Measurements from ENCODE around the gene SPSB2. TPM values are rescaled to one million over a fixed set of nuclear protein-coding genes. Genes with fewer than 3 reads are reported as not detected.
"Not testable (repeated sequence)": the region's sequence is repeated elsewhere in the genome, so short reads cannot be mapped to it uniquely, and the experiment has no call there.

The SPSB2 gene
- total RNA-seq, 1 donor from 2014 or later: 4.6 TPM

DNA sequence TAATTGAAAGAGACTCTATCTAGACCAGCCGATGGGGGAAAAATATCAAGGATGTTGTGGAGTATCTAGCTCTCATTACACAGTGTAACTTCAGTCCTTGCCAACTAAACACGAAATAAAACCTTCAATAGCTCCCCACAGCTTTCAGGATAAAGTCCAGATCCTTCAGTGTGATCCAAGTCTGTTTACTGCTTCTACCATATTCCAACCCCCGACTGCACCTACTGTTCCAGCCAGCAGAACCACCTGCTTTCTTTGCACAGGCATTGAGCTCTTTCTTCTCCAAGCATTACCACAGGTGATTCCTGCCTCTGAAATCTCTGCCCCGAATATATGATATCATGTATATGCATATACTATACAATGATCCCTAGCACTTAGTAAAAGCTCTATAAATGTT, 29.3 kb upstream of the SPSB2 start:
- no peak for DNase-seq (ENCODE audit: low spot score)

DNA sequence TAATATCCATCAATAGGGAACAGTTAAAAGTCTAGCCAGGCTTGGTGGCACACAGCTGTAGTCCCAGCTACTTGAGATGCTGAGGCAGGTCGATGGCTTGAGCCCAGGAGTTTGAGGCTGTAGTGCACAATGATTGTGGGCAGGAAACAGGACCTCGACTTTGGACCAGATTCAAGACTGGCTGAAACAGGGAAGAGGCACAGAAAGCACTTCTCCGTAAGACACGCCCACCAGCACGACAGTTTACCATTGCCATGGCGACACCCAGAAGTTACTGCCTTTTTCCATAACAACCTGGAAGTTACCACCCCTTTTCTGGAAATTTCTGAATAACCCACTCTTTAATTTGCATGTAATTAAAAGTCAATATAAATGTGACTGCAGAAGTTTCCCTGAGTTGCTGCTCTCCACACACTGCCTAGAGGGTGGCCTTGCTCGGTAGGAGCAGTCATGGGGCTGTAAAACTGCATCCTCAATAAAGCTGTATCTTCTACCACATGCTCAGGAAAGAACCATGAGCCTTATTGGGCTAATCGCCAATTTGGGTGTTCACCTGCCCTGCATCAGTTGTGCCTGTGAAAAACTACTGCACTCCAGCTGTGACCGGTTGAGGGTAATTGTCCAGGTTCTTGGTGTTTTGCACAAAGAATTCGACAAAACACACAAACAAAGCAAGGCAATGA, 26.9 kb upstream of the SPSB2 start:
- DNase-seq (ENCODE audit: low spot score): no peak

GRCh38 chr12:6899427-6899826, 26.3 kb upstream of the SPSB2 start:
- DNase-seq (ENCODE audit: low spot score): no peak

DNA sequence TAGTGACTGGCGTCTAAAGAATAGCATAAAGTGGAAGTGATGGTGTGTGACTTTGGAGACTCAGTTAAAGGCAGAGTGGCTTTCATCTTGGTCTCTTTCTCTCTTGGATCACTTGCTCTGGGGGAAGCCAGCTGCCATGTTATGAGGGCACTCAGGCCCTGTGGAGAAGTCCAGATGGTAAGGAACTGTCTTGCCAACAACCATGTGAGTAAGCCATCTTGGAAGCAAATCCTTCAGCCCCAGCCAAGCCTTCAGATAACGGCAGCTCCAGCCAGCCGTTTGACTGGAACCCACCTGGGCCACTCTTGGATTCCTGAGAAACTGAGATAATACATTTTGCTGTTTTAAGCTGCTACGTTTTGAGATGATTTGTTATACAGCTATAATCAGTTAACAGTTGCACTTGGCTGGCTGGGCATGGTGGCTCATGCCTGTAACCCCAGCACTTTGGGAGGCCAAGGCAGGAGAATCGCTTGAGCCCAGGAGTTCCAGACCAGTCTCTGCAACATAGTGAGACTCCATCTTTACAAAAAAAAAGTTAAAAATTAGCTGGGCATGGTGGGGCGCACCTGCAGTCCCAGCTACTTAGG, 23.8 kb upstream of the SPSB2 start:
- DNase-seq (ENCODE audit: low spot score): no peak

GRCh38 chr12:6894321-6894720, 21.2 kb upstream of the SPSB2 start:
- DNase-seq (ENCODE audit: low spot score): no peak

GRCh38 chr12:6892683-6893082, 19.6 kb upstream of the SPSB2 start:
- not testable (repeated sequence) for DNase-seq (ENCODE audit: low spot score)

- no peak for DNase-seq (ENCODE audit: low spot score)
Observed at GRCh38 chr12:6891646-6892001, 18.5 kb upstream of the SPSB2 start.

DNA sequence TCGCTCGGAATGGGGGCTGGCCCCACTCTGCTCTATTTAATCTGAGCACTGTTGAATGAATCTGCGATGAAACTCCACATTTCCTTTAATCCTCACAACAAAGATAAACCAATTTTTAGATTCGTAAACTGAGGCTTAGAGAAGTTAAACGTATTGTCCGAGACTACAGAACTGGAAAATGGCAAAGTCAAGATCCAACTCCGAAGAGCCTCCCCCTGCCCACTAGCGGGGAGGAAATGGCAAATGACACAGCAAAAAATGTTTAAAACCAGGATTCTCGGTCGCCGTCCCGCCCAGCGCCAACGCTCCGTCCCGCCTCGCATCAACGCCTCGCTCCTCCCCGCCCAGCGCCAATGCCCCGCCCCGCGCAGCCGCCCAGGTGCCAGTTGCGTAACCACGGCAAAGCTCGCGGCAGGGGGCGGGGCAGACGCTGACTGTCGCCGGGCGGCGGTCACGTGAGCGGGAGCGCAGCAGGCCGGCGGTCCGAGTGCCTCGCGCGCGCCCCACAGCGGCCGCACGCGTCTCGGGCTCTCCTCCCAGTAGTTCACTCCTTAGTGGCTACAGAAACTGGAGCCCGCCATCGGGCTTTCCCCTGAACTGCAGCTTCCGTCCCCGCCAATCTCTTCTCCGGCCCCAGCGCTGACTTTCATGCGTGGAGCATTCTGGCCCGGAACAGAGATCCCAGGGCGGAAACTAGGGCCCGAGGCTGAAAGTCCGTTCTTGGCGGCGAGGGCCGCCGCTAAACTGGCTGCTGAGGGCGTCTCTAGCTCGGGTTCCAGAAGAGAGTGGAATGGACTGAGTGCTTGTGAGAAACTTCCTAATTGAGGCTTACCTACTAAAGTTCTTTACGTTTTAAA, 17.9 kb upstream of the SPSB2 start:
- DNase-seq (ENCODE audit: low spot score): peak; percentile 100

DNA sequence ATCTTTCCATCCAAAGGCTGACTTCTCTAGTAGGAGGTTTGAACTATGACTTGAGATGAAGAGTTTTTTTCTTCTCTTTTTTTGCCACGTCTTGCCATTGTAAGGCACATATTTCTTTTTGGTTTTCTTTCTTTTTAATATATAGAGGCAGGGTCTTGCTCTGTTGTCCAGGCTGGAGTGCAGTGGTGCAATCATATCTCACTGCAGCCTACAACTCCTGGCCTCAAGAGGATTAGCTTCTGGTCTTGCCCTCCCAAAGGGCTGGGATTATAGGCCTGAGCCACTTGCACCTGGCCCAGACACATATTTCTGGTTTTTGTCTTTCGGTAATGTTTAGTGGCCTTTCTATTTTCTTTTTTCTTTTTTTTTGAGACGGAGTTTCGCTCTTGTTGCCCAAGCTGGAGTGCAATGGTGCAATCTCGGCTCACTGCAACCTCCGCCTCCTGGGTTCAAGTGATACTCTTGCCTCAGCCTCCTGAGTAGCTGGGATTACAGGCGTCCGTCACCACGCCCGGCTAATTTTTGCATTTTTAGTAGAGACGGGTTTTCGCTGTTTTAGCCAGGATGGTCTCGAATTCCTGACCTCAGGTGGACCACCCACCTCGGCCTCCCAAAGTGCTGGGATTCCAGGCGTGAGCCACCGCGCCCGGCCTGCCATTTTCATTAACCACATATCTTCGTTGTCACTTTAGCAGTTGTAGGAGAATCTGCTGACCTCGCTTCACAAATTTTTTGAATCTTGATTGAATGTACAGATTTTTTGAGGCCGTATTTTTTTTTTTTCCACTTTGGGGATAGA, 16.9 kb upstream of the SPSB2 start:
- not testable (repeated sequence) for DNase-seq (ENCODE audit: low spot score)

DNA sequence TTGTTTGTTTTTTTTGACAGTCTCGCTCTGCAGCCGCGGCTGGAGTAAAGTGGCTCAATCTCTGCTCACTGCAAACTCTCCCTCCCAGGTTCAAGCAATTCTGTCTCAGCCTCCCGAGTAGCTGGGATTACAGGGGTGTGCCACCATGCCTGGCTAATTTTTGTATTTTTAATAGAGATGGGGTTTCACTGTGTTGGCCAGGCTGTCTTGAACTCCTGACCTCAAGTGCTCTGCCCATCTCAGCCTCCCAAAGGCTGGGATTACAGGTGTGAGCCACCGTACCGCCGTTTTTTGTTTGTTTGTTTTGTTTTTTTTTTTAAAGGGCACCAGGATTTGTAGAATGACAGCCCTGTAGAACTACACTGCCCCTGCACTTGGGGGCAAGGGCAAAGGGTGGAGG, 15.7 kb upstream of the SPSB2 start:
- not testable (repeated sequence) for DNase-seq (ENCODE audit: low spot score)

DNA sequence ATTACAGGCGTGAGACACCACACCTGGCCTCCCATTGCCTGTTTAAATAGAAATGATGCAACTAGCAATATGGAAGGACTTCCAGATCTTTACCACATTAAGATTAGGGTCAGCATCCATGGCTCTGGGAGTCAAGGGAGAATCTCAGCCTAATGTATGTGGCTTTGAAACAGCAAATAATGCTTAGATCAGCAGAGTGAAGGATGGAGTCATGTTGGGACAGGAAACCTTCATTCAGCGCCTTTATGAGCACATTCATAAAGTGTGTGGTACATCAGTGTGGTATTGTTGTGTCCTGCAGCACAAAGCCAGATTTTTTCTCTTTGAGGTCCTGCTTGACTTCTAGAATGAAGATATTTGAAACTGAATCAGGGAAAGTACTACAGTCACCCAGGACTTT, 15.3 kb upstream of the SPSB2 start:
- no peak for DNase-seq (ENCODE audit: low spot score)

GRCh38 chr12:6887460-6887859, 14.4 kb upstream of the SPSB2 start:
- no peak for DNase-seq (ENCODE audit: low spot score)

DNA sequence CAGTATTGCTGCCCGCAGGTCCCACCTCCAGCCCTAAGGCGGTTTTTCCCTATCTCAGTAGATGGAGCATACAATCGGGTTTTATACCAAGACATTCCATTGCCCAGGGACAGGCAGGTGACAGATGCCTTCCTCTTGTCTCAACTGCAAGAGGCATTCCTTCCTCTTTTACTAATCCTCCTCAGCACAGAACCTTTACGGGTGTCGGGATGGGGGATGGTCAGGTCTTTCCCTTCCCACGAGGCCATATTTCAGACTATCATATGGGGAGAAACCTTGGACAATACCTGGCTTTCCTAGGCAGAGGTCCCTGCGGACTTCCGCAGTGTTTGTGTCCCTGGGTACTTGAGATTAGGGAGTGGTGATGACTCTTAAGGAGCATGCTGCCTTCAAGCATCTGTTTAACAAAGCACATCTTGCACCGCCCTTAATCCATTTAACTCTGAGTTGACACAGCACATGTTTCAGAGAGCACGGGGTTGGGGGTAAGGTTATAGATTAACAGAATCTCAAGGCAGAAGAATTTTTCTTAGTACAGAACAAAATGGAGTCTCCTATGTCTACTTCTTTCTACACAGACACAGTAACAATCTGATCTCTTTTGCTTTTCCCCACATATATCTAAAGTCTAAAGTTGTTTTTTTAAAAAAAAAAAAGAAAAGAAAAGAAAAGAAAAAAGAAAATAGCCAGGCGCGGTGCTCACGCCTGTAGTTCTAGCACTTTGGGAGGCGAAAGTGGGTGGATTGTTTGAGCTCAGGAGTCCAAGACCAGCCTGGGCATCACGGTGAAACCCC, 13.3 kb upstream of the SPSB2 start:
- DNase-seq (ENCODE audit: low spot score): not testable (repeated sequence)

DNA sequence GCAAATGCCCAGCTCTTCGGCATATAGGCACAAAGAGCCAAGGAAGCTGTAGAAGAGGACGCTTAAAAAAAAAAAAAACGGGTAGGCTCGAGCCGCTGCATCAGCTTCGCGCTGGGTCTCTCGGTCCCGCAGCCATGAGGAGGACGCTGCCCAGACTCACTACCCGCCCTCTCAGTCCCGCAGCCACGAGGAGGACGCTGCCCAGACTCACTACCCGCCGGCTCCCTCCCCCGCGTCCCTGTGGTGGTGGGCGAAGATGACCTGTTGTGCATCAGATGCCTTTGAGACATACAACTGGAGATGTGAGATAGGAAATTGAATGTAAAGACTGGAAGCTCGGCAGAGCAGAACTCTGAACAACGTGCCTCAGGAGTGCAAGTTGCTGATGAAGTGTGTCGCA, 11.4 kb upstream of the SPSB2 start:
- DNase-seq (ENCODE audit: low spot score): no peak

GRCh38 chr12:6883683-6884082, 10.6 kb upstream of the SPSB2 start:
- DNase-seq (ENCODE audit: low spot score): no peak

DNA sequence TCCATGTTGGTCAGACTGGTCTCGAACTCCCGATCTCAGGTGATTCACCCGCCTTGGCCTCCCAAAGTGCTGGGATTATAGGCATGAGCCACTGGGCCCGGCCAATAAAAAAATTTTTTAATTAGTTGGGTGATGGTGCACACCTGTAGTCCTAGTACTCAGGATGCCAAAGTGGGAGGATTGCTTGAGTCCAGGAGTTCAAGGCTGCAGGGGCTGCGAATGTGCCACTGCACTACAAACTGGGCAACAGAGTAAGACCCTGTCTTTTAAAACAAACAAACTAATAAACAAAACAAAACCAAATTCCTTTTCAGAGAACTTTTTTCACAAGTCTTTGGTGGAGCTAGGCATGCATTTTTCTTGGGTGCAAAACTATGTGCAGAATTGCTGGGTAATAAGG, 10.1 kb upstream of the SPSB2 start:
- DNase-seq (ENCODE audit: low spot score): no peak

DNA sequence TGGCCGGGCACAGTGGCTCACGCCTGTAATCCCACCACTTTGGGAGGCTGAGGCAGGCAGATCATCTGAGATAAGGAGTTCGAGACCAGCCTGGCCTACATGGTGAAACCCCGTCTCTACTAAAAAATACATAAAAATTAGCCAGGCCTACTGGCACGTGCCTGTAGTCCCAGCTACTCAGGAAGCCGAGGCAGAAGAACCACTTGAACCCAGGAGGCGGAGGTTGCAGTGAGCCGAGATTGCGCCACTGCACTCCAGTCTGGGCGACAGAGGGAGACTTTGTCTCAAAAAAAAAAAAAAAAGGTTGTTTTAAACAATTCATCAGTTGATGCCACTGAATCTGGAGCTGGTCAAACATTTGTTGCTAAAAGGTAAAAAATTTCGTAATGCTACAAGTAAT, 6.7 kb upstream of the SPSB2 start:
- not testable (repeated sequence) for DNase-seq (ENCODE audit: low spot score)

DNA sequence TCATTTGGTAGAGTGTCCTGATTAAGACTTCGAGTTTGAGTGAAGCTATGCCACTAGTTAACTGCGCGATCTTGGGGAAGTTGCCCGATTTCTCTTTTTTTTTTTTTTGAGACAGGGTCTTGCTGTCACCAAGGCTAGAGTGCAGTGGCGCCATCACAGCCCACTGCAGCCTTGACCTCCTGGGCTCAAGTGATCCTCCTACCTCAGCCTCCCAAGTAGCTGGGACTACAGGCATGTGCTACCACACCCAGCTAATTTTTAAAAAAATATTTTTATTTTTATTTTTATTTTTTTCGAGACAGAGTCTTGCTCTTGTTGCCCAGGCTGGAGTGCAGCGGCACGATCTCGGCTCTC, 889 bp upstream of the SPSB2 start:
- DNase-seq (ENCODE audit: low spot score): not testable (repeated sequence)

DNA sequence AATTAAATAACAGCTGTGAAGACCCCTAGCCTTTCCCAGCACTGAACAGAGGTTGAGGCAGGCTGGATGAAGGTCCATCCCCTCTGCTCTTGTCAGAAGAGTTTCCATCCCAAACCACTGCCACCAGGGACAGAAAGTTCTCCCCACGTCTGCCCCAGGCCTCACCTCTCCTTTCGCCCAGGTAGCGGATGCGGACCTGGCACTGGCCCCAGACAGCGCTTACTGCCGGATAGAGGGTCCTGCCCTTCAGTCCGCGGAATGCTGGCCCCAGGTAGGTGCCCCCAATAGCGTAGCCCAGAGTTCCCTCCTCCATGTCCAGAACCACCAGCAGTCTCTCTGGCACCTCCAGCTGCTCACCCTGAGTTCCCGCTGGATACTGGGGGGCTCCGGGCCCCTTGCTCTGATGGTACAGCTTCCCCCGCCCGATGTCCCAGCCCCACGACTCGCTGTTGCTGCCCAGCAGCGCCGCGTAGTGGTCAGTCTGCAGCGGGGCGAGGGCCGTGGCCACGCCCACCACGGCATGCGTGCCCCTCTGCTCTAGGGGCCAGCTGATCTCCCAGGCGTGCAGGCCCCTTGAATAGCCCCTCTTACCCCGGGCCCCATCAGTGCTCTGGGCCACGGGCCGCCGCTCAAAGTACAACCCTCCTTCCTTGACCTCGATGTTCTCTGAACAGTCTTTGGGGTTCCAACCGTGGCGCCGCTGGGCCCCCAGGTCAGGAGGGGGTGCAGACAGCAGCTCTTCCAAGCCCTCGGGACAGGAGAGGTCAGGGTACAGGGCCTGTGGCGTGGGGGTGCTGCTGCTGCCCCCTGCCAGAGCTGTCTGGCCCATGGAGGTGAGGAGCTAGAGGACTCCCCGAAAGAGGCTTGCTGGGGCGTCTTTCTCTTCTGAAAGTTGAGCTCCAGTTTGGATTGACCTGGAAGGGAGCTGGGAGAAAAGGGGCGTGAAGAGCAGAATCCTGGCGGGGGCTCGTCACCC, 742 bp downstream of the SPSB2 start:
- peak; percentile 93 for DNase-seq (ENCODE audit: low spot score)

All from mesenteric fat pad (tissue), 1 donor.